HG03064 (cell line): Measurements from ENCODE around the gene ITGB1.
"Not testable (repeated sequence)": the region's sequence is repeated elsewhere in the genome, so short reads cannot be mapped to it uniquely, and the experiment has no call there.

Experiments
- ATAC-seq: cut with Tn5 transposase; IDR thresholded peaks from one replicate; pipeline ENCODE4 v1.9.1; 2021; ENCODE audit warnings: low read depth; ENCODE audit not compliant: unreplicated experiment

Gene ITGB1

DNA sequence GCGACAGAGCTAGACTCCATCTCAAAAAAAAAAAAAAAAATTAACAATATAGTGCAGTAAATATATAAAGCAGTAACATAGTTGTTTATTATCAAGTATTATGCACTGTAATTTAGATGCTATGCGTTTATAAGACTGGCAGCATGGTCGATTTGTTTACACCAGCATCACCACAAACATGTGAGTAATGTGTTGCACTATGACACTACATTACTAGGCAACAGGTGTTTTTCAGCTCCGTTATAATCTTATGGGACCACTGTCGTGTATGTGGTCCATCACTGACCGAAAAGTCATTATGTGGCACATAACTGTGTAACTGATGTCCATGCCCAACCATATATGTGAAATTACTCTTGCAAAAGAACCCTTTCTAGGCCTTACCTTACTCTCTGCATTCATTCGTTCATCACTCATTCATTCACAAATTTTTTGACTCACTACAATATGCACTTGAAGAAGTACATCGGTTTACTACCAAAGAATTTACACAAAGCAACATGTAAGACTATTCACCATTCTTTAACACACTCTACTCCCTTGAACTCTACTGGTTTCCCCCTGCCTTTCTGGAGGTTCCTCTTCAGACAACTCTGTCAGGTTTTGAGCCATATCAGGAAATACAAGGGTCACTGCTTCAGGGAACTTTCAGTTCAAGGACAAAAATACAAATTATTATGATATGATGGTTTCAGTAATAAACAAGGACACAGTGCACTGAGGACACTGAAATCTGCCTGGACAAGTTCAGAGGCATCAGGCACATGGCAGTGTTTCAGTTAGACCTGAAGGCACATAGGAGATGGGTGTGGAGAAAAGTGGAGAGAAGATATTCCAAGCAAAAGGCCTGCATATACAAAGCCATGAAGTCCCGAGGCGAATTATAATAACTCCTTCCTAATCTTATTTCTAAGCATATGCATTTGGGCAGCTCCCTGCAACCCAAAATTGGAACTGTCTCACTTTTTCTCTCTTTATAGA lies 17.4 kb downstream of the ITGB1 start:
- no peak for ATAC-seq

DNA sequence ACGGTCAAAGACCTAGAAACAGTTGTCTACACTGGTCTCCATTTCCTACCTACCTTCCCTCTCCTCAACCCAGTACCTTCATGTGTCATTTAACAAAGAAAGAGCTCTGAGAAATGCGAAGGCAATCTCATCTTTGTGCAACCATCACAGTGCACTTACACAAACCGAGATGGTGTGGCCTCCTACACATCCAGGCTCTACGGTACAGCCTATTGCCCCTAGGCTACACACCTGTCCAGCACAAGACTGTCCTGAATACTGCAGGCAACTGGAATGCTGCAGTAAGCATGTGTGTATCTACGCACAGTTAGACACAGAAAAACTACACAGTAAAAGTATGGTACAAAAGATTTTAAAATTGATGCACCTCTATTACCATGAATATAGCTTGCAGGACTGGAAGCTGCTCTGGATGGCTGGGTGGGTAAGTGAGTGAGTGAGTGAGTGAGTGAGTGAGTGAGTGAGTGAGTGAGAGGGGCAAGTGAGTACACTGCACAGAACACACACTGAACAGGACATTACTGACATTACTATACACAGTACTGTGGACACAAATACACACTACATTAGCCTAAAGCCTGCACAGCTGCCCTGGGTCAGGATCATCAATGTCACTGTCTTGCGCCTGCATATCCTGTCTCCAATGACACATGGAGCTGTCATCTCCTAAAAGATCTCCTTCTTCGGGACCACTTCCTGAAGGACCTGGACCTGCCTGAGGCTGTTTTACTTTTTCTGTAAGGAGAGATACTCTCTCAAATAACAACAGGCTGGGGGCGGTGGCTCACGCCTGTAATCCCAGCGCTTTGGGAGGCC lies 18.5 kb downstream of the ITGB1 start:
- ATAC-seq, result no peak

DNA sequence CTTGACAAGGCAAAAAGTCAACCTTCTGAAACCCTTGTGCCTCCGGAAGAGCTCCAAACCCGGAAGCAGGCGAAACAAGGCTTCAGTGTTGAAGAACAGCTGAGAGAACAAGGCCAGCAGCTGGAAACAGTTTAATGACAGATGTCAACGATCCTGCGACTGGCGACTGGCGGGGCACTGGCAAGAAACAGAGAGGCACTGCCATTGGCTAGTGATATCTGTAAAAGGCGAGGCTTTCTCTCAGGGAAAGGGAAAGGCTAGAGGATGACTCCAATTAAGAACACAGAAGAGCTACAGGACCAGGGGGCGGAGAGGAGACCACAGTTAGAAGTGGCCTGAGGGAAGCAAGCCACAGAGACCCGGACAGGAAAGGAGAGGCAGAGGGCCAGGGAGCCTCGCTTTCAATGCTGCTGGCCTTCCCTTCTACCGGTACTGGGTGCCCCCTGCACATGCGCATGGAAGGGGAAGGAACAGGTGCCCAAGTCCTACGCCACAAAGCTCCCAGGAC lies 19.4 kb downstream of the ITGB1 start:
- ATAC-seq, result no peak

DNA sequence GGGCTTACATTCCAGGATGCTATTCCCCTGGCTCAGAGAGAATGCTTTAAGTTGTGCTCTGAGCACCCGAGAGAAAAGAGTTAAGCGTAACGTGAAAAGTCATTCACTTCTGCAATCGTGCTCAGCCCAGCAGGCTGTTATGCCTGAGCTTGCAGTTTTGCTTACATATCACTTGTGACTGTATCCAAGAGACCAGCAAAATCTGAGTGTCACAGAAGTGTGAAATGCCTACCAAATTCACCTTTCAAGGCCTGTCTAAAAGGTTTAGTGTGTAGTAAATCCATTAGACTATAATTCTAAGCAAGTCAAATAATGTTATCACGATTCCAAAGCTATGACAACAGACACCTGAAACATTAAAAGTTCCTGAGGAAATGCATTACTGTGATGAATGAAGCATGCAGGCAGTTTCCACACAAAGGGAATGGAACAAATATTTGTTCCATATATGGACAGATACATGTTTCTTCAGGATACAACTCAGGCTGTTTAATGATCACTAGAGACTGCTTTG lies 20.1 kb downstream of the ITGB1 start:
- no peak for ATAC-seq

DNA sequence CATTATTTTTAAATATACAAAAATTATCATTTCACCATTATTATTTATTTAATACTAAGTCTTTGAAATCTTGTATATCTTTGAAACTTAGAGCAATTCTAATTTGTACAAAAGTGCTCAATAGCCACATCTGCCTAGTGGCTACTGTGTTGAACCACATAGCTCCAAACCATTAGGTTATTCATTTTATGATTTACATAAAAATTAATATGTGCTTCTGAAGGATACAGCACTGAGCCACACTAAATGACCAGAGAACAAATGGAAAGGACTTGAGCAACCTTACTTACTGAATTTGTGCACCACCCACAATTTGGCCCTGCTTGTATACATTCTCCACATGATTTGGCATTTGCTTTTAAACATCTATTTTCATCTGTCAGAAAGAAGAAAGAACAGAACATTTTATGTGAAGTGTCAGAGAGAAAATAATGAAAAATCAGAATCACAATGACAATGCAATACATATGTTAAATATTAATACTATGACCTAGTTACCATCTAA lies 25.8 kb downstream of the ITGB1 start:
- no peak for ATAC-seq

DNA sequence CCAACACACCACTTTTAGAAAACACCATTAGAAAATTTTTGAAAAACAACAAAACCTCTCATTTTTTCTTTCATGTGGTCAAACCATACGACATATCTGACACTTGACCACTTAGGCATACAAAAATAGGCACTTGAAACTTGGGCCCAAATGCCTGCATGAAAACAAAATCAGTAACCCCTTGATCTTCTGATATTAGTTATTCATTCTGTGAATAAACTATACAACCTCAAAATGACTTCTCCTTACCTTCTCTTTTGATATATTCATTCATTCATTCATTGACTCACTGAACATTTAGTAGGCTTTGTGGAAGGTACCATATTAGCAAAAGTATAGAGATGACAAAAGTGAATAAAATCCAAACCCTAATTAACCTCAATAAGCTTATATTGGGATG lies 26.4 kb downstream of the ITGB1 start:
- no peak for ATAC-seq

DNA sequence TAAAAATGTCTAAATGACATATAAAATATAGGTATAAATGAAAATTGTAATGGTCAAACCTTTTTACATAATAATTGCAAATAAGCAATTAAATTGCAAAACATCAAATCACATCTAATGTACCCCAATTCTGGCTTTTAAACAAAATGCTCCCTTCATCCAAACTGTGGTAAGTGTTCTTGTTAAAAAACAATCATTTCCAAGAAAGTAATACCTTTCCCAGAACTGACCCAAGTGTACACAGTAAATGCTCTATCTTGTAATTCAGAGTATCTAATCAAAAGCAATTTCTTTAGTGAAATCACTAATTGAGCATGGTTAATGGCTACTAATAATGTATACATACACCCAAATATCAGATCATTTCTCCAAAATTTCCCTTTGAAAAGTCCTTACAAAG lies 28.0 kb downstream of the ITGB1 start:
- no peak for ATAC-seq

DNA sequence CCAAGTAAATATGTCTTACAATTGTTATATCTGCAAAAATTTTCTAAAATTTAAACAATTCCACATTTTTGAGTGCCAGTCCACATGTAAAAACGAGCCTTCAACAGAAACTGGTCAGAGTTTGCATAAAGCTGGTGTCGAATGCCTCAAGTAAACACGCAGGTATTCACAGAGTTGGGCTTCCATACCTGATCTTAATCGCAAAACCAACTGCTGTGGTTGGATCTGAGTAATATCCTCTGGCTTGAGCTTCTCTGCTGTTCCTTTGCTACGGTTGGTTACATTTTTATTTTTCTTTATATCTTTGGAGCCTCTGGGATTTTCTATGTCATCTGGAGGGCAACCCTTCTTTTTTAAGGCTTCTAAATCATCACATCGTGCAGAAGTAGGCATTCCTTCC lies 28.4 kb downstream of the ITGB1 start:
- ATAC-seq, result no peak

DNA sequence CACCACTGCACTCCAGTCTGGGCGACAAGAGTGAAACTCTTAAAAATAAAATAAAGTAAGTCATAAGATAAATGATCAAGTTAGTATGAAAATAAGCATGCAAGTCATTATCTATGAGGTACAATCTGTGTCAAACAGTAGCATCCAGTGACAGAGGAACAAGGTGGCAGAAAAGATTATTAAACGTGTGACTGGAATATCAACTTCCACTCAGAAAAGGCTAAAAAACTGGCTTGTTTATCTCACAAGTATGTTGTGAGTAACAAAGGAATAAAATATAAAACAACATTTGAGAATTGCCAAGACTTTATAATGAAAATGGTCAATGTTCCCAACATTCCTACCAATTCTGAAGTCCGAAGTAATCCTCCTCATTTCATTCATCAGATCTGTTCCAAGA lies 30.3 kb downstream of the ITGB1 start:
- no peak for ATAC-seq

DNA sequence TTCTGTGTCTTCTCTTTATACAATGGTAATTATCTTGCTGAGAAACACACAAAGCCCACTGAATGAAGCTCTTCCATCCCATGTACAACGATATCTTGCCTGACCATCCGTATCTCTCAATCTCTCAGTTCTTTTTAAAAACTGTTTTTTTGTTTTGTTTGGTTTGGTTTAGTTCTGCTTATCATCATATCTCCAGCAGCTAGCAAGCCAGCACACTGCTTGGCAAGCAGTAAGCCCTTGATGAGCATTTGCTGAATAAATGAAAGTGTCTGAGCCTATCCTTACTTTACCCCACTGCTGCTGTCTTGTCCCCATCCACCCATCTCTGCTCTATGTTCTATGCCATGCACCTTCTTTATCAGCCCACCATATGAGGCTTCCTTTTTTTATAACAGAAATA lies 34.2 kb downstream of the ITGB1 start:
- no peak for ATAC-seq

DNA sequence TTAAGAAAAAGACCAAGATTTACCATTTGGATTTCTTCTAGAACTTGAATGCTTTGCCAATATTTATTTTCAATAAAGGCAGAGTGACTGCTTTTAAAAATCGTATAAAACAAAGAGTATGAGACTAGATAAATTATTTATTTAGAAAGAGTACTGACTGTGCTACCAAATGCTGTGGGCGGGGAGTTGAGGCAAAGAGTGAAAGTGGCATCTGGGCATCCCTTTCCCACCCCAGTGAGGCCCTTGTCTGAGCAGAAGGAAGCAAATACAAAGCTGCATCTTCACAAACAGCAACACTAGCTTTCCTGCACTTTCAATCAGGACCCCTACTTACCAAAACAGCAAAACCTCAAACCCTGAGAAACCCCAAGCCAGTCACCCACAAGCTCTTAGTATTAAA lies 34.9 kb downstream of the ITGB1 start:
- ATAC-seq, result no peak

DNA sequence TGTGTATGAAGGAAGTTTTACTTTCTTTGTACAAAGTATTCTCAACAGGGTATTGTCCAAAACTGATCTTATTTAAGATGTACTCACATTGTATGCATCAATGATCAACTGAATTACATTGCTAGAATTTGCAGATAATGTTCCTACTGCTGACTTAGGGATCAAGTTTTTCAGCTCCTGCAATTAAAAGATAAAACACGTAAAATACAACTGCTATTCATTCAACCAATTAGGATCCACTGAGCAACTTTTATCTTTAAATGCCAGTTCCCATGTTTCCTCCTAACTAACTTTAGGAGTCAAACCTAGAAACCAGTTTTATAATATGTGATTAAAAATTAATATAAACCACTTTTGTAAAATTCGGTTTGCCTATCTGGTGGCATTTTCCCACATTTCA lies 35.9 kb downstream of the ITGB1 start:
- ATAC-seq, result no peak

DNA sequence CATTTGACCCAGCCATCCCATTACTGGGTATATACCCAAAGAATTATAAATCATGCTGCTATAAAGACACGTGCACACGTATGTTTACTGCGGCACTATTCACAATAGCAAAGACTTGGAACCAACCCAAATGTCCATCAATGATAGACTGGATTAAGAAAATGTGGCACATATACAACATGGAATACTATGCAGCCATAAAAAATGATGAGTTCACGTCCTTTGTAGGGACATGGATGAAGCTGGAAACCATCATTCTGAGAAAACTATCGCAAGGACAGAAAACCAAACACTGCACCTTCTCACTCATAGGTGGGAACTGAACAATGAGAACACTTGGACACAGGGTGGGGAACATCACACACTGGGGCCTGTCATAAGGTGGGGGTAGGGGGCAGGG lies 40.2 kb downstream of the ITGB1 start:
- not testable (repeated sequence) for ATAC-seq

DNA sequence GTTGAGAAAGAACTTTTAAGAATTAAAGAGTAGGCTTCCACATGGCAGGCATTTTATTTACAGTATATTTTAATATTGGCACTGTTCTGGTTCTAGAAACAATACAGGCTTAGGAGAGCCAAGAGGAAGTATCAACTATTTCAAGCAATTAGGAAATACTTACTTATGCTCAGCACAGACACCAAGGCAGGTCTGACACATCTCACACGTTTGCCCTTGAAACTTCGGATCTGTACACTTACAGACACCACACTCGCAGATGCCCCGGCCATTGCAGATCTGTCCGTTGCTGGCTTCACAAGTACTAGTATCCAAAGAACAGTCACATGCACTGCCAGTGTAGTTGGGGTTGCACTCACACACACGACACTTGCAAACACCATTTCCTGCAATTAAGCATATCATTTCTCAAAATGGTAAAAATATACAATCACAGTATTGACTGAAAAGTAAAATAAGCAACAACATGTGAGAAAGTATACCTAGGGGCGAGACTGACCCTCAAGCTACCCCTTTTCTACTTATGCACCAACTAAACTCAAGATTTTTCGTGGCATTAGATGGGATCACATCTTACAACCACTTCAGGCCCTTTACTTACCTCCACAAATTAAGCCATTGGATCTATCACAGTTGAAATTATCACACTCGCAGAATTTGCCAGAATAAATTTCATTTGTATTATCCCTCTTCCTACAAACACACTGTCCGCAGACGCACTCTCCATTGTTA lies 46.6 kb downstream of the ITGB1 start:
- no peak for ATAC-seq

DNA sequence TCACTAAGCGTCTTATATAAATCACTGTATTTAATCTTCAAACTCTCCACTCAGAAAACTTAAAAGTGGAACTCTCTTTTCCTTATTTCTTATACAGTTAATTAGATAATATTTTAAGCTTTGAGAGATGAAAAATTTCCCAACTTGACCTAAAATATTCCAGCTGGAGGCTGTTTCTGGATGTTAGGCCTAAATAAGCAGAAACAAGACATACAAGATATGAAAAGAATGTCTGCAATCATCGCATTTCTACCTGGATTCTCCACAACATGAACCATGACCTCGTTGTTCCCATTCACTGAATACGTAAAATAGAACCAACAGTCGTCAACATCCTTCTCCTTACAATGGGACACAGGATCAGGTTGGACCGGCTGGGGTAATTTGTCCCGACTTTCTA lies 48.1 kb downstream of the ITGB1 start:
- ATAC-seq, result not testable (repeated sequence)

DNA sequence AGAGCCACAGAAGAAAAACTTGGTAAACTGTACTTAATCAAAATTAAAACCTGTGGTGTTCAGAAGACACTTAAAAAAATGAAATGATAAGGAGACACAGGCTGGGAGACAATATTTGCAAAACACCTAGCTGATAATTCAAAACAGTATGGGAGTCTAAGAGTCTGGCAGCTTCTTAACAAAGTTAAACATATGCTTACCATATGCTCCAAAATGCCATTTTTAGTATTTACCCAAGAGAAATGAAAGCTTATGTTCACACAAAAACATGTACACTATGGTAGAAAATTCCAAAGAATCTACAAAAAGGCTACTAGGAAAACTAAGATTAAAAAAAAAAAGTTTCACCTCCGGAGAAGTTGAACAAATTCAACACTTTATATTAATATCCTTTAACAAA lies 48.6 kb downstream of the ITGB1 start:
- ATAC-seq, result no peak

DNA sequence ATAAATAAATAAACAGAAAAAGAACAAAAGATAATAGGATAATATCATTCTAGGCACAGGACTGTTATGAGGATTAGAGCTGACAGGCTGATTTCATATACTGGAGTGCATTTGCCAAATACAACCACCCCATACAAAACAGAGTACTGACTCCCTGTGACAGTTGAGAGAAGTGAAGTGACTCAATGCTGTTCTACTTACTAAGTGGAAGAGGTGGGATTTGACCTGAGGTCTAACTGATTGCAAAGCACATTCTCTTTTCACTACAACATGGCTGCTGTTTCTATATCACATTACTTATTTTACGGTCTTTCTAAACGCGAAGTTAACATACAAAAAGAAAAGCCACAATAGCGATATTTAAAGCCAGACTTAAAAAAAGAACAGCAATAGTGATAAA lies 51.4 kb downstream of the ITGB1 start:
- no peak for ATAC-seq

DNA sequence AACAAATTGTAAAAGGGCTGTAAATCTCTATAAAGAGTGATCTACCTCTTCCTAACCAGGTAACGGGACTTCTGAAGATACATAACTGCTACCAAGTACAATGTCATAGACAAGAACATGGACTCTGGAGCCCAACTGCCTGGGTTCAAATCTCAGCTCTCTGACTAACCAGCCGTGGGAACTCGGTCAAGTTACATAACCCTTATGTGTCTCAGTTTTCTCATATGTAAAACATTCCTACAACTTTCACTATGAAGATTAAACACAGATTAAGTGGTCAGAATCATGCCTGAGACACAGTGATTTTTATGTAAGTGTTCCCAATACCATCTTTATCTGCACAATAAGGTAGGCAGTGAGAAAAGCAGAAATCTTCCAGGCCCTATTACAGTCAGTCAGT lies 52.6 kb downstream of the ITGB1 start:
- ATAC-seq, result no peak

DNA sequence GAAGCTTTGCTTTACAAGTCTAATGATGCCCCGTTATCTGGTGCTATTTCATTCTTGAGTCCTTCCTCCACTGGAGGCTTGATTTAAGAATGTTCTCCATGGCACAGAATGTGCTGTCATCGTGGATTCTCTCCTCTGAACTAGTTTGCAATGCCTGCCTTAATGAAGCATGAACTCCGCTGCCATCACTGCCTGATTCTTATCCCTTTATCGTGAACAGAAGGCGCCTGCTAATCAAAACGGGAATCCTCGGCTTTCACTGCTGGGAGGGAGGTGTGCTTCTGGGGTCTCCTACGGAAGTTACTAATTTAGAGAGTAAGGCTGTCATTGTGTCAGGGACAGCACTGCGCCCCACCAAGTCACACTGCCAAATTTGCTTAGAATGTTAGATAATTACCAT lies 56.2 kb downstream of the ITGB1 start:
- ATAC-seq, result no peak

DNA sequence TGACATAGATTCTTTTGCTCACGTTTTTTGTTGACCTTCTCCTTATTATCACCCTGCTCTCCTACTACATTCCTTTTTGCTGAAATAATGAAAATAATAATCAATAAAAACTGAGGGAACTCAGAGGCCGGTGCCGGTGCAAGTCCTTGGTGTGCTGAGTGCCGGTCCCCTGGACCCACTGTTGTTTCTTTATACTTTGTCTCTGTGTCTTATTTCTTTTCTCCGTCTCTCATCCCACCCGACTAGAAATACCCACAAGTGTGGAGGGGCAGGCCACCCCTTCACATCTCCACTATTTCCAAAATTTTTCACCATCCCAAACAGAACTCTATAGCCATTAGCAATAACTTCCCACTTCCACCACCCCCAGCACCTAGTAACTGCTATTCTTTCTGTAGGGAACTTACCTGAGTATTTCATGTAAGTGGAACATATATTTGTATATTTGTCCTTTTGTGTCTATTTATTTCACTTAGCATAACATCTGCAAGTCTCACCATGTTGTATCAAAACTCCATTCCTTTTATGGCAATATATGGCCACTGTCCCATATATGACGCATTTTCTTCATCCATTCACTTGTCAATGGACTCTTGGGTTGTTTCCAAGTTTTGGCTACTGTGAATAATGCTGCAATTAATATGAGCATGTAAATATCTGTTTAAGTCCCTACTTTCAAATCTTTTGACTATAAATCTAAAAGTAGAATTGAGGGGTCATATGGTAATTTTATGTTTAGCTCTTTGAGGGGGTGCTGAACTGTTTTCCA lies 62.6 kb downstream of the ITGB1 start:
- ATAC-seq, result not testable (repeated sequence)
